Measurements from ENCODE around the gene LRG1. TPM values are rescaled to one million over a fixed set of nuclear protein-coding genes. Genes with fewer than 3 reads are reported as not detected.
"Not testable (repeated sequence)": the region's sequence is repeated elsewhere in the genome, so short reads cannot be mapped to it uniquely, and the experiment has no call there.

Gene LRG1
- total RNA-seq, 1 experiment from 2014 or later: 0.51 TPM

DNA sequence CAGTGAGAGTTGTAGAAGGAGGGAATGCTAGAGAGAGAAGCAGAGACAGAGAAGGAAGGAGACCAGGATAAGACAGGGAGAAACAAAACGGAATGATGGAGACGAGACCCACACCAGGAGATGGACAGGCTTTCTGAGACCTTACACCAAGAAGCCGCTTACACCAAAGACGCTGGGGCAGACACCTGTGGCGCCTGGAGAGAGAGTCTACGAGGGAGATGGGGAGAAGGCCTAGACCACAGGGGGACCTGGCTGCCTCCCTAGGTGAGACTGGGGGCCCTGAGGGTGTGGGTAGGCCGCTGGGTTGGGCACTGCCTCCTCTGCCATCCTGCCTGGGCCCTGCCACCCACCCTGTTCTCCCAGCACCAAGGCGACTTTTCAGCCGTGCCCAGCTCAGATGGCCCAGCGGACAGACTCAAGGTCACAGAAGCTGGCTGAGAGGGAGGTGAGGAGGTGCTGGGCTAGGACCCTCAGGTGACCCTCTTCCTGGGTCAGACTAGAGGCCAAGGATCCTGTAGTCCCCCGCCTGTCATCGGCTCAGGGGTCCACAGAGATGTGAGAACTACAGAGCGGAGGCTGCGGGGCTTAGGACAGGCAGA, 9.8 kb downstream of the LRG1 start:
- Histone ChIP-seq H3K4me3 (ENCODE audit: low read length) (no peak overlapping the region), H3F3A (ENCODE audit: low read length, unreplicated experiment) (no peaks in the 10 kb centered on the region), H3K27me3 (ENCODE audit: low read length) (no peaks in the 10 kb centered on the region), H3K9me2 (replicated peaks; ENCODE audit: low read length) (no peaks in the 10 kb centered on the region), H3K36me3 (ENCODE audit: low read depth, low read length) (no peaks in the 10 kb centered on the region), H3K27ac (ENCODE audit: low read length) (no peak overlapping the region), H3K79me2 (ENCODE audit: low read length) (no peaks in the 10 kb centered on the region), H3K4me2 (ENCODE audit: low read length) (no peak overlapping the region), H4K20me1 (ENCODE audit: low read length) (no peaks in the 10 kb centered on the region), H3K9me3 (ENCODE audit: low read length) (no peaks in the 10 kb centered on the region), H3K9ac (ENCODE audit: low read length) (no peak overlapping the region), H2AFZ (ENCODE audit: low read length) (no peak overlapping the region), H3K4me1 (ENCODE audit: insufficient read depth, low read length) (peaks cover 6% of the 10 kb centered on the region)
- no TSS peak for BruUV-seq (replicated peaks)
- CTCF ChIA-PET: no interaction called here
- TF ChIP-seq EZH2phosphoT487 (IDR thresholded peaks at IDR 0.05; ENCODE audit: borderline replicate concordance, low read length) (no peak), CTCF (conservative IDR thresholded peaks at IDR 0.05; ENCODE audit: low read depth, low read length) (no peak), EZH2 (IDR thresholded peaks at IDR 0.05; ENCODE audit: low read length, unreplicated experiment) (no peak)
- DNase-seq: no peak
- ATAC-seq: no peak
- POLR2A ChIA-PET (ENCODE audit: unreplicated experiment): no interaction called here
- intact Hi-C loops (cut with micrococcal nuclease): no loop called here

DNA sequence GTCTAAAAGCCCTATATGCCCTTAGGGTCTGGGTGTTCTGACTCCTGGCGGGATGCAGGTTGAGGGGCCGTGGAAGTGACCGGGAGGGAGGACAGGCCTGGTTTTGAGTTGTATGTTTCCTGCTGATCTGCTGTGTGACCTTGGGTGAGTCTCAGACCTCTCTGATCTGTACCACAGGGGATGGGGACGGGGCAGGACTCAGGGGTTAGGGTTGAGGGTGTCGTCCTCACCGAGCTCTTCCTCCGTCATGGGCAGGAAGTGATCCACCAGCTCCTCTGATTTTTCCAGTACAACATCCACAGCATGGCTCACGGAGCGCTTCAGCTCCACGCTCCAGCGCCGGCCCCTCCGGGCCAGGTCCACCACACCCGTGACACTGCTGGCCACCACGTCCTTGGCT, 11.0 kb downstream of the LRG1 start:
- Histone ChIP-seq H3K4me1 (ENCODE audit: insufficient read depth, low read length) (no peaks in the 10 kb centered on the region), H3K27me3 (ENCODE audit: low read length) (no peaks in the 10 kb centered on the region), H3K79me2 (ENCODE audit: low read length) (no peaks in the 10 kb centered on the region), H3F3A (ENCODE audit: low read length, unreplicated experiment) (no peaks in the 10 kb centered on the region), H4K20me1 (ENCODE audit: low read length) (no peaks in the 10 kb centered on the region), H3K36me3 (ENCODE audit: low read depth, low read length) (no peaks in the 10 kb centered on the region), H2AFZ (ENCODE audit: low read length) (no peak overlapping the region), H3K9ac (ENCODE audit: low read length) (no peak overlapping the region), H3K9me2 (replicated peaks; ENCODE audit: low read length) (no peaks in the 10 kb centered on the region), H3K27ac (ENCODE audit: low read length) (no peak overlapping the region), H3K9me3 (ENCODE audit: low read length) (no peaks in the 10 kb centered on the region), H3K4me2 (ENCODE audit: low read length) (no peak overlapping the region), H3K4me3 (ENCODE audit: low read length) (no peak overlapping the region)
- intact Hi-C loops (cut with micrococcal nuclease): no loop called here
- ChIA-PET POLR2A (ENCODE audit: unreplicated experiment) (no interaction called here), CTCF (no interaction called here)
- ATAC-seq: no peak
- no peak for TF ChIP-seq EZH2phosphoT487 (IDR thresholded peaks at IDR 0.05; ENCODE audit: borderline replicate concordance, low read length)
- TF ChIP-seq CTCF (conservative IDR thresholded peaks at IDR 0.05; ENCODE audit: low read depth, low read length): no peak
- no peak for TF ChIP-seq EZH2 (IDR thresholded peaks at IDR 0.05; ENCODE audit: low read length, unreplicated experiment)
- DNase-seq: no peak
- no TSS peak for BruUV-seq (replicated peaks)

DNA sequence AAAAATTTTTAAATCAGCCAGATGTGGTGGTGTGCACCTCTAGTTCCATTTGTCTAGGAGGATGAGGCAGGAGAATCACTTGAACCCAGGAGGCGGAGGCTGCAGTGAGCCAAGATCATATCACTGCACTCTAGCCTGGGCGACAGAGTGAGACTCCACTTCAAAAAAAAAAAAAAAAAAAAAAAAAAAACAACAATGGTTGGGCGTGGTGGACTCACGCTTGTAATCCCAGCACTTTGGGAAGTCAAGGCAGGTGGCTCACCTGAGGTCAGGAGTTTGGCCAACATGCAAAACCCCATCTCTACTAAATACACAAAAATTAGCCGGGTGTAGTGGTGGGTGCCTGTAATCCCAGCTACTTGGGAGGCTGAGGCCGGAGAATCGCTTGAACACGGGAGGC, 12.5 kb downstream of the LRG1 start:
- H3K9ac ChIP-seq (ENCODE audit: low read length); H4K20me1 ChIP-seq (ENCODE audit: low read length); H3K27ac ChIP-seq (ENCODE audit: low read length); H3F3A ChIP-seq (ENCODE audit: low read length, unreplicated experiment); H3K9me3 ChIP-seq (ENCODE audit: low read length); H3K4me1 ChIP-seq (ENCODE audit: insufficient read depth, low read length); H3K4me2 ChIP-seq (ENCODE audit: low read length); H2AFZ ChIP-seq (ENCODE audit: low read length); intact Hi-C loops (cut with micrococcal nuclease); BruUV-seq (replicated peaks); H3K9me2 ChIP-seq (replicated peaks; ENCODE audit: low read length); H3K79me2 ChIP-seq (ENCODE audit: low read length); H3K27me3 ChIP-seq (ENCODE audit: low read length); H3K4me3 ChIP-seq (ENCODE audit: low read length); CTCF ChIA-PET; H3K36me3 ChIP-seq (ENCODE audit: low read depth, low read length); ATAC-seq; POLR2A ChIA-PET (ENCODE audit: unreplicated experiment); DNase-seq: not testable (repeated sequence)
